GM06990 (cell line): ENCODE measurements around the gene CDK11B.
"Not testable (repeated sequence)": the region's sequence is repeated elsewhere in the genome, so short reads cannot be mapped to it uniquely, and the experiment has no call there.

Experiments used
- DNase-seq: peaks from one replicate; pipeline ENCODE4 v3.0.0-alpha.2; 2011; ENCODE audit not compliant: insufficient read length; ENCODE audit errors: extremely low read depth
- H3K27me3 ChIP-seq: replicated peaks from 2 replicates; pipeline ENCODE4 v1.6.0; 2011; ENCODE audit warnings: low read length; ENCODE audit not compliant: control insufficient read depth, insufficient read depth
- H3K36me3 ChIP-seq: 2 replicates; pipeline ENCODE4 v1.5.1; 2011; ENCODE audit warnings: low read length; ENCODE audit not compliant: control insufficient read depth, insufficient read depth
- H3K4me3 ChIP-seq: replicated peaks from 2 replicates; pipeline ENCODE4 v1.5.1; 2011; ENCODE audit warnings: low read depth, mild to moderate bottlenecking, control low read depth, low read length
- CTCF ChIP-seq: IDR thresholded peaks from 2 replicates; pipeline ENCODE4 v1.5.1; 2011; ENCODE audit warnings: low read length, control low read depth, mild to moderate bottlenecking, inconsistent platforms; ENCODE audit not compliant: insufficient read depth, poor library complexity, severe bottlenecking

The CDK11B gene

GRCh38 chr1:1665815-1666251 lies 7.0 kb upstream of the CDK11B start:
- Histone ChIP-seq H3K27me3 (no peaks in the 10 kb centered on the region), H3K36me3 (peaks cover 28% of the 10 kb centered on the region), H3K4me3 (no peak overlapping the region)
- TF ChIP-seq CTCF, result peak; percentile 45
- no peak for DNase-seq

GRCh38 chr1:1664941-1665814 lies 6.4 kb upstream of the CDK11B start:
- H3K36me3 ChIP-seq, result peaks cover 26% of the 10 kb centered on the region
- no peak for TF ChIP-seq CTCF
- H3K4me3 ChIP-seq, result no peak overlapping the region
- DNase-seq, result no peak
- no peaks in the 10 kb centered on the region for H3K27me3 ChIP-seq

- DNase-seq, H3K27me3 ChIP-seq, H3K4me3 ChIP-seq: not testable (repeated sequence)
- peaks cover 20% of the 10 kb centered on the region for H3K36me3 ChIP-seq
These were observed 5.5 kb upstream of the CDK11B start for GRCh38 chr1:1664318-1664717.

- H3K4me3 ChIP-seq, DNase-seq: not testable (repeated sequence)
These were observed 4.2 kb upstream of the CDK11B start for GRCh38 chr1:1662830-1663560.

GRCh38 chr1:1662392-1662791 lies 3.6 kb upstream of the CDK11B start:
- H3K4me3 ChIP-seq, H3K27me3 ChIP-seq, DNase-seq: not testable (repeated sequence)
- H3K36me3 ChIP-seq, result peaks cover 19% of the 10 kb centered on the region

More at GRCh38 chr1:1662830-1663560, 4.2 kb upstream of the CDK11B start:
- H3K36me3 ChIP-seq, result peaks cover 20% of the 10 kb centered on the region
- H3K27me3 ChIP-seq, result not testable (repeated sequence)

GRCh38 chr1:1648265-1648664 lies 10.5 kb downstream of the CDK11B start:
- H3K4me3 ChIP-seq, H3K36me3 ChIP-seq, DNase-seq, H3K27me3 ChIP-seq: not testable (repeated sequence)

GRCh38 chr1:1647567-1648241 lies 11.1 kb downstream of the CDK11B start:
- not testable (repeated sequence) for H3K36me3 ChIP-seq, DNase-seq, H3K4me3 ChIP-seq, H3K27me3 ChIP-seq

- H3K36me3 ChIP-seq, DNase-seq, H3K27me3 ChIP-seq, H3K4me3 ChIP-seq: not testable (repeated sequence)
These were observed 12.5 kb downstream of the CDK11B start for GRCh38 chr1:1646326-1646725.

GRCh38 chr1:1640711-1641461 lies 17.9 kb downstream of the CDK11B start:
- not testable (repeated sequence) for H3K4me3 ChIP-seq, H3K36me3 ChIP-seq, H3K27me3 ChIP-seq, DNase-seq

GRCh38 chr1:1640081-1640480 lies 18.7 kb downstream of the CDK11B start:
- H3K36me3 ChIP-seq, DNase-seq, H3K27me3 ChIP-seq, H3K4me3 ChIP-seq: not testable (repeated sequence)

- not testable (repeated sequence) for DNase-seq, H3K4me3 ChIP-seq, H3K36me3 ChIP-seq, H3K27me3 ChIP-seq
These were observed 19.4 kb downstream of the CDK11B start for GRCh38 chr1:1639368-1639767.
